AG09309 (cell line): ENCODE results near the gene ZGLP1.

Experiments used
- DNase-seq: peaks from one replicate; pipeline ENCODE4 v3.0.0-alpha.2; 2010; ENCODE audit warnings: low read depth
- H3K4me3 ChIP-seq: 2 replicates; pipeline ENCODE4 v1.5.1; 2011; ENCODE audit warnings: mild to moderate bottlenecking, low read depth, low read length, moderate library complexity; ENCODE audit not compliant: control insufficient read depth
- CTCF ChIP-seq: IDR thresholded peaks from 2 replicates; pipeline ENCODE4 v1.5.1; 2011; ENCODE audit warnings: mild to moderate bottlenecking, low read depth, low read length, inconsistent platforms; ENCODE audit not compliant: insufficient read depth, control insufficient read depth; ENCODE audit errors: missing control alignments

The ZGLP1 gene

GRCh38 chr19:10290357-10290875, 19.2 kb downstream of the ZGLP1 start:
- no peak for DNase-seq
- peak overlapping the region; percentile 59 for H3K4me3 ChIP-seq
- no peak for TF ChIP-seq CTCF

- H3K4me3 ChIP-seq = peak within 1 kb of the TSS; percentile 59
- no peak for TF ChIP-seq CTCF
- DNase-seq = no peak
Measured at GRCh38 chr19:10289836-10290356, 19.7 kb downstream of the ZGLP1 start, which contains the start of gene ICAM5. TSS of gene ICAM5 (plus strand) at chr19:10289952. CDS start at chr19:10290044, 92 bp downstream.

GRCh38 chr19:10289167-10289835, 20.3 kb downstream of the ZGLP1 start:
- DNase-seq = no peak
- H3K4me3 ChIP-seq = peak overlapping the region; percentile 59
- no peak for TF ChIP-seq CTCF

- DNase-seq = no peak
- TF ChIP-seq CTCF = no peak
Measured at GRCh38 chr19:10288662-10289166, 20.9 kb downstream of the ZGLP1 start.

GRCh38 chr19:10286803-10287737, 22.5 kb downstream of the ZGLP1 start, which contains the start of gene ICAM4:
TSS of gene ICAM4 (plus strand) at chr19:10286955. CDS start at chr19:10287013, 58 bp downstream.
- H3K4me3 ChIP-seq = no peak within 1 kb of the TSS
- no peak for DNase-seq
- no peak for TF ChIP-seq CTCF

More at GRCh38 chr19:10288662-10289166, 20.9 kb downstream of the ZGLP1 start:
- peak overlapping the region; percentile 59 for H3K4me3 ChIP-seq

GRCh38 chr19:10285393-10285792, 24.2 kb downstream of the ZGLP1 start:
- H3K4me3 ChIP-seq = no peak overlapping the region
- TF ChIP-seq CTCF = no peak
- no peak for DNase-seq
